ENCODE data around the gene ADGRA3. TPM values are rescaled to one million over a fixed set of nuclear protein-coding genes. Genes with fewer than 3 reads are reported as not detected.

Gene ADGRA3
- total RNA-seq, 1 experiment from 2014 or later, result 41.2 TPM

DNA sequence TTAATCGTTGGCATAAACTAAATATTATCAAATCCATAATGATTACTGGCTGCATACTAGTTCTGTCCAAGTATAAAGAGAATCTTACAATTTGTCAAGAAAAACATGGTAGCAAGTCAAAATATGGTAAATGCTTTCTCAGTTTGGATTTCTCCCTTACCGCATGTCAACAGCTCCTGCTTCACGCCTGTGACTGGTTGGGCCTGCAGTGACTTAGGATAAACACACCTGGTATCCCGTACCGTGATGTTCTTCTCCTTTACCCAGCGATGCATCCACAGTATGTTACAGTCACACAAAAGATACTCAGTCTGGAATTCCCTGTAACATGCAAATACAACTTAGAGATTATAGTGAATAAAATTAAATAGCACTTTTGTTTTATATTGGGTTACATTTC is 71.1 kb downstream of the ADGRA3 start:
- Histone ChIP-seq H3K27me3 (ENCODE audit: control insufficient read depth, insufficient read depth, low read length) (no peaks in the 10 kb centered on the region), H3K4me1 (ENCODE audit: control insufficient read depth, insufficient read depth, low read length) (no peaks in the 10 kb centered on the region), H3K27ac (ENCODE audit: low read length) (no peak overlapping the region), H3K9me3 (ENCODE audit: control insufficient read depth, insufficient read depth, low read depth, low read length) (no peaks in the 10 kb centered on the region), H3K4me3 (ENCODE audit: low read depth in 2 of 2, low read length in 2 of 2) (no peak overlapping the region), H3K36me3 (ENCODE audit: control insufficient read depth, insufficient read depth, low read length) (peaks cover 11% of the 10 kb centered on the region)
- in situ Hi-C loops (cut with HindIII; ENCODE audit: low pct_unique_long_range_greater_than_20kb, low sequenced_read_pairs), result no loop called here
- DNase-seq (ENCODE audit: low read depth, low spot score), result no peak
- ChIA-PET POLR2A (no interaction called here), CTCF (no interaction called here)
- no peak for TF ChIP-seq POLR2AphosphoS5 (IDR thresholded peaks at IDR 0.05; ENCODE audit: low read depth, low read length)
- TF ChIP-seq, protein P1, sequence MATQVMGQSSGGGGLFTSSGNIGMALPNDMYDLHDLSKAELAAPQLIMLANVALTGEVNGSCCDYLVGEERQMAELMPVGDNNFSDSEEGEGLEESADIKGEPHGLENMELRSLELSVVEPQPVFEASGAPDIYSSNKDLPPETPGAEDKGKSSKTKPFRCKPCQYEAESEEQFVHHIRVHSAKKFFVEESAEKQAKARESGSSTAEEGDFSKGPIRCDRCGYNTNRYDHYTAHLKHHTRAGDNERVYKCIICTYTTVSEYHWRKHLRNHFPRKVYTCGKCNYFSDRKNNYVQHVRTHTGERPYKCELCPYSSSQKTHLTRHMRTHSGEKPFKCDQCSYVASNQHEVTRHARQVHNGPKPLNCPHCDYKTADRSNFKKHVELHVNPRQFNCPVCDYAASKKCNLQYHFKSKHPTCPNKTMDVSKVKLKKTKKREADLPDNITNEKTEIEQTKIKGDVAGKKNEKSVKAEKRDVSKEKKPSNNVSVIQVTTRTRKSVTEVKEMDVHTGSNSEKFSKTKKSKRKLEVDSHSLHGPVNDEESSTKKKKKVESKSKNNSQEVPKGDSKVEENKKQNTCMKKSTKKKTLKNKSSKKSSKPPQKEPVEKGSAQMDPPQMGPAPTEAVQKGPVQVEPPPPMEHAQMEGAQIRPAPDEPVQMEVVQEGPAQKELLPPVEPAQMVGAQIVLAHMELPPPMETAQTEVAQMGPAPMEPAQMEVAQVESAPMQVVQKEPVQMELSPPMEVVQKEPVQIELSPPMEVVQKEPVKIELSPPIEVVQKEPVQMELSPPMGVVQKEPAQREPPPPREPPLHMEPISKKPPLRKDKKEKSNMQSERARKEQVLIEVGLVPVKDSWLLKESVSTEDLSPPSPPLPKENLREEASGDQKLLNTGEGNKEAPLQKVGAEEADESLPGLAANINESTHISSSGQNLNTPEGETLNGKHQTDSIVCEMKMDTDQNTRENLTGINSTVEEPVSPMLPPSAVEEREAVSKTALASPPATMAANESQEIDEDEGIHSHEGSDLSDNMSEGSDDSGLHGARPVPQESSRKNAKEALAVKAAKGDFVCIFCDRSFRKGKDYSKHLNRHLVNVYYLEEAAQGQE (IDR thresholded peaks at IDR 0.05; ENCODE audit: insufficient read depth in 1 of 2, low read depth in 2 of 2, low read length in 1 of 2), result no peak
- TF ChIP-seq SIN3A (IDR thresholded peaks at IDR 0.05; ENCODE audit: borderline replicate concordance, insufficient read depth, low read depth, low read length), result no peak
- TF ChIP-seq TCF7L2 (IDR thresholded peaks at IDR 0.05; ENCODE audit: low read depth, low read length), result no peak
- TF ChIP-seq, protein P2, sequence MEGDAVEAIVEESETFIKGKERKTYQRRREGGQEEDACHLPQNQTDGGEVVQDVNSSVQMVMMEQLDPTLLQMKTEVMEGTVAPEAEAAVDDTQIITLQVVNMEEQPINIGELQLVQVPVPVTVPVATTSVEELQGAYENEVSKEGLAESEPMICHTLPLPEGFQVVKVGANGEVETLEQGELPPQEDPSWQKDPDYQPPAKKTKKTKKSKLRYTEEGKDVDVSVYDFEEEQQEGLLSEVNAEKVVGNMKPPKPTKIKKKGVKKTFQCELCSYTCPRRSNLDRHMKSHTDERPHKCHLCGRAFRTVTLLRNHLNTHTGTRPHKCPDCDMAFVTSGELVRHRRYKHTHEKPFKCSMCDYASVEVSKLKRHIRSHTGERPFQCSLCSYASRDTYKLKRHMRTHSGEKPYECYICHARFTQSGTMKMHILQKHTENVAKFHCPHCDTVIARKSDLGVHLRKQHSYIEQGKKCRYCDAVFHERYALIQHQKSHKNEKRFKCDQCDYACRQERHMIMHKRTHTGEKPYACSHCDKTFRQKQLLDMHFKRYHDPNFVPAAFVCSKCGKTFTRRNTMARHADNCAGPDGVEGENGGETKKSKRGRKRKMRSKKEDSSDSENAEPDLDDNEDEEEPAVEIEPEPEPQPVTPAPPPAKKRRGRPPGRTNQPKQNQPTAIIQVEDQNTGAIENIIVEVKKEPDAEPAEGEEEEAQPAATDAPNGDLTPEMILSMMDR (IDR thresholded peaks at IDR 0.05), result no peak
- intact Hi-C loops (cut with micrococcal nuclease; ENCODE audit: unreplicated experiment), result no loop called here
- ATAC-seq, result no peak
- BruUV-seq (replicated peaks), result no TSS peak

DNA sequence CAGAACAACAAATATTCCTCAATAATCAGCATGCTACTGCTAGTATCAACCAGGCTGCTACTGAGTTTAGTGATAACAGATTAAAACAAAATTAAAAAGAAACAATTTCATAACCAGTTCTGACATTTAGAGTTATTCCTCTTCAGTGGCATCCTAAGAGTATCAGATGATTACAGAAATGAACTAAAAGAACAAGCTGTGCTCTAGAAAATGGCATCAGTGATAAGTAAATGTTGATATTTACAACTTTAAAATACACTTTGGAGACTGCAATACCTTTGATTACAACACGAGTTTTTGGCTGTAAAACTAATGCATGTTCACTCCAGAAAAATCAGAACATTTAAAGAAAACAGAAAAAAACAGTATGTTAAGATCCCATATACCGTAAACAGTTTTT is 72.9 kb downstream of the ADGRA3 start:
- no peaks in the 10 kb centered on the region for H3K27me3 ChIP-seq (ENCODE audit: control insufficient read depth, insufficient read depth, low read length)
- no TSS peak for BruUV-seq (replicated peaks)
- peaks cover 11% of the 10 kb centered on the region for H3K36me3 ChIP-seq (ENCODE audit: control insufficient read depth, insufficient read depth, low read length)
- DNase-seq (ENCODE audit: low read depth, low spot score) (no peak), ATAC-seq (no peak)
- in situ Hi-C loops (cut with HindIII; ENCODE audit: low pct_unique_long_range_greater_than_20kb, low sequenced_read_pairs), result no loop called here
- no peaks in the 10 kb centered on the region for H3K9me3 ChIP-seq (ENCODE audit: control insufficient read depth, insufficient read depth, low read depth, low read length)
- H3K4me1 ChIP-seq (ENCODE audit: control insufficient read depth, insufficient read depth, low read length), result no peaks in the 10 kb centered on the region
- intact Hi-C loops (cut with micrococcal nuclease; ENCODE audit: unreplicated experiment), result no loop called here
- H3K27ac ChIP-seq (ENCODE audit: low read length), result no peak overlapping the region
- ChIA-PET POLR2A (no interaction called here), CTCF (no interaction called here)
- no peak overlapping the region for H3K4me3 ChIP-seq (ENCODE audit: low read depth in 2 of 2, low read length in 2 of 2)
- TF ChIP-seq, protein P1 (IDR thresholded peaks at IDR 0.05; ENCODE audit: insufficient read depth in 1 of 2, low read depth in 2 of 2, low read length in 1 of 2), result no peak
- TF ChIP-seq POLR2AphosphoS5 (IDR thresholded peaks at IDR 0.05; ENCODE audit: low read depth, low read length) (no peak), TCF7L2 (IDR thresholded peaks at IDR 0.05; ENCODE audit: low read depth, low read length) (no peak), SIN3A (IDR thresholded peaks at IDR 0.05; ENCODE audit: borderline replicate concordance, insufficient read depth, low read depth, low read length) (no peak)
- TF ChIP-seq, protein P2 (IDR thresholded peaks at IDR 0.05), result no peak
